ENCODE results near the gene NHLRC2.

The NHLRC2 gene

DNA sequence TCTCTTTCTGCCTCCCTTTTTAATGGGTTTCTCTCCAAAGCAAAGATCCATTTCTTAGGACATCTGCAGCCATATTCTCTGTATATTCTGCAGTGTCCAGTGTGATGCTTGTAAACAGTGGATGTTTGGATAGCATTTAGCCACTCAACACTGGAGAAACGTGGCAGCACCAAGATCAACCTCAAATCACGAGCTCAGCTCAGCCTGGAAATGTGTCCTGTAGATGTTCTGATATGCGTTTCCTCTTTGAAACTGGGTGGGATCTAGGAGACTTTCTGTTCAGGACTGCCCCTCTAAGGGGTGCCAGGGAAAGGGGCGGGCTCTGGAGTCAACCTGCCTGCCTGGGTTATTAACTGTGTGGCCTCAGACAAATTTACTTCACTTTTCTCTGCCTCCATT lies 91.2 kb downstream of the NHLRC2 start:
- DNase-seq: no peak

GRCh38 chr10:113947184-113948041 lies 93.0 kb downstream of the NHLRC2 start:
- DNase-seq: no peak

DNA sequence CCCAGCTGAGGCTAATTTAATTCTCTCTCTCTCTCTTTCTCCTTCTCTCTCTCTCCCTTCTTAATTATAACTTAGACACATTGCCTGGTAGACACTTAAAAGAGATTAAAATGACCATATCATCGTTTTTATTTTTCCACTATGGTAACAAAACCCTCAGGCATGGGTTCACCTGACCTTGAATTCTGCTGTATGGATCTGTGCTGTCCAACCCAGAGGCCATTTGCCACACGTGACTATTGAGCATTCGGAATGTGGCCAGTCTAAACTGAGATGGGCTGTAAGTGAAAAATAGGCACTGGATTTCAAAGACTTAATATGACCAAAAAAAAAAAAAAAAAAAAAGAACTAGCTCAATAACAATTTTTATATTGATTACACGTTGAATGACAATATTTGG lies 93.6 kb downstream of the NHLRC2 start:
- DNase-seq: no peak

GRCh38 chr10:113950268-113950667 lies 95.8 kb downstream of the NHLRC2 start:
- DNase-seq: no peak

GRCh38 chr10:113953505-113954272 lies 99.2 kb downstream of the NHLRC2 start:
- DNase-seq: no peak

- peak in 1 of 2 experiments; percentile 27 for DNase-seq
Observed at GRCh38 chr10:113954409-113954808, 99.9 kb downstream of the NHLRC2 start.

DNA sequence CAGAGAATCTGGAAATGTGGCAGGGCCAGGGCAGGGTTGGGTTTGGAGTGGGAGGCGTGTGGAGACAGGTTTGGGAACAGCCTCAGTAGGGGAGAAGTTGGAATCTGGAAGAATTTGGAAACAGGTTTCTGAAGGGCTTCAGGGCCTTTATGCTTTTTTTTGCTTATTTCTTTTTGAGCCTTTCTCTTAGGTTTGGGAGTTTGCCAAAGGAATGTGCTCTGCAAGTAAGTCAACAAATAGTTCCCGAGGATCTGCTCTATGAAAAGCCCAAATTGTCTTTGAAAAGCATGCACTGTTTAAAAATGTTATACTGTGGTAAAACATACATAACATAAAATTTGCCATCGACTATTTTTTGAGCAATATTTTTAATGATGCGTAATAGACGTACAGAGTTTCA lies 102.6 kb downstream of the NHLRC2 start:
- no peak for DNase-seq

GRCh38 chr10:113958631-113959382 lies 104.3 kb downstream of the NHLRC2 start:
- DNase-seq: peak; percentile 27 to 57

DNA sequence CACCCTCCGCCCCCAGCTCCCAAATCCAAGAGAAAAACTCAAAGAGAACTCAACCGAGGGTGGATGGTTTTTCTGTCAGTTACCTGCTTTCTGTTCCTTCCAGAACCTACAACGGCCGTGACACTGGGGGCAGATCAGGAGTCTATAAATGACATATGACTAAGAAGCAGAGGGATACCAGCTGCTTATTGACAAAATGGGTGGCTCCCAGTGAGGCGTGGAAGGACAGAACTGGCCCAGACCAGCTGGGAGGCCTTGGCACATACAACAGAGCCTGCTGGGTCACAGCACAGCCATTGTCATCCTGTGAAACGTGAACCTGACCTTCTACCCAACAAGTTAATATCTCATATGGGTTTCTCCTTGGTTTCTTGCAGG lies 104.9 kb downstream of the NHLRC2 start:
- DNase-seq: peak; percentile 27 to 60

- peak; percentile 33 to 70 for DNase-seq
Observed at GRCh38 chr10:113960617-113961181, 106.2 kb downstream of the NHLRC2 start.

- DNase-seq: peak; percentile 3 to 49
Observed at GRCh38 chr10:113961182-113962031, 106.9 kb downstream of the NHLRC2 start.

GRCh38 chr10:113965077-113965476 lies 110.6 kb downstream of the NHLRC2 start:
- DNase-seq: no peak

GRCh38 chr10:113965683-113966082 lies 111.2 kb downstream of the NHLRC2 start:
- no peak for DNase-seq

Measured in NCI-H2081 (cell line).